HL-60/S4 (cell line): ENCODE measurements around the gene SLCO2B1.

Experiments
- in situ Hi-C: fragments of 300-500 bp; cut with MboI; formaldehyde crosslinking; loops from 2 replicates; pipeline ENCODE4 v1.14.3; 2022; ENCODE audit warnings: low sequenced_read_pairs

The SLCO2B1 gene

DNA sequence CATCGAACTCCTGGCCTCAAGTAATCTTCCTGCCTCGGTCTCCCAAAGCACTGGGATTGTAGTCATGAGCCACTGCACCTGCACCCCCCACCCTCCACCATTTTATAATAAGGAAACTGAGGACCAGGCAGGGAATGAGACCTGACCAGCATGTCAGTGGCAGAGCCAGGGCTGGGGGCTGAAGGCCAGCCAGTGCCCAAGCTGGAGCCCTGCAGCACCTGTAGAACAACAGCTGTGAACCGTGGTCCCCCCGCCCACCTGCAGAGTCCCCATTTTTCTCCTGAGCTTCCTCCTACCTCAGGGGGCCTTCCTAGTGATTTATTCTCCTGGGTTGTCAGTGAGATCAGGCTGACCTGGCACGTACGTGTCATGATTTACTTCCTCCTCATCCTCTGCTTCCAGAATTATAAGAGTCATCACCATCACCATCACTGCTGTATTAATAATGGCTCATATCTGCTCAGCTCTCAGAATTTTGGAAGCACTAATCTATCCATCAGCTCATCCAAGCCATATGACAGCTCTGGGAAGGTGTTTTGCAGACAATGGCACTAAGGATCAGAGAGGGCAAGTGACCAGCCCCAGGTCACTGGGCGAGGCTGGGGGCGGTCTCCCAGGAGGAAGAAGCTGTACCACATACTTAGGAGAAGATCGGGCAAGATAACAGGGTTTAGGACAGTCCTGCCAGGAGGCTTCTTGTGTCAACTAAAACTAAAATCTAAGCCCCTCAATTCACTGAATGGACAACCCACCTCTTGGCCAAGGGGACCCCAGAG is 5.5 kb upstream of the SLCO2B1 start:
- in situ Hi-C loops = loop anchor here (10.0 kb wide), 1 partner anchor 59 kb away; no protein-coding TSS in a partner anchor

DNA sequence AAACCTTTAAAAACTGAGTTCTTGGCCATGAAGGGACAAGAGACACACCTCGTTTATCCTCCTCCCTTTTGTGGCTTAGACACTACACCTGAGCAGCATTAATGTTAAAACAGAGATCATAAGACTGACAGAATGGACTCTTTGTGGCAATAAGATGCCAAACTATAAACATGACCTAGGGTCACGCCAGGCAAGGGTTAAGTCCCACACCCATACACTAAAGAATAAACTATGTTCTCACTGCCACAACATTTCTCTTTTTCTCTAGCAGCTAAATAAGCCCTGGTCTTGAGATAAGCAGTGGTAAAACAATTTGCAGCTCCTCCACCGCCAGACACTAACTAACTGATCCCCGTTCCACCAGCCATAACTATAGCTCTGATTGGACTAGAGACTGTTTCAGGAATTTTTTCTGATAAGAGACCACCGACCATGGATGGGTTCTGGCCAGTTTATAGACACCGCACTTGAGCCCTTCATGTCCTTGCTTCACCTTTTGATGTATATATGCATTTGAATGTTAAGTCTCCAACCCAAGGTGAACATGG is 4.9 kb upstream of the SLCO2B1 start:
- in situ Hi-C loops = loop anchor here (10.0 kb wide), 1 partner anchor 59 kb away; no protein-coding TSS in a partner anchor

DNA sequence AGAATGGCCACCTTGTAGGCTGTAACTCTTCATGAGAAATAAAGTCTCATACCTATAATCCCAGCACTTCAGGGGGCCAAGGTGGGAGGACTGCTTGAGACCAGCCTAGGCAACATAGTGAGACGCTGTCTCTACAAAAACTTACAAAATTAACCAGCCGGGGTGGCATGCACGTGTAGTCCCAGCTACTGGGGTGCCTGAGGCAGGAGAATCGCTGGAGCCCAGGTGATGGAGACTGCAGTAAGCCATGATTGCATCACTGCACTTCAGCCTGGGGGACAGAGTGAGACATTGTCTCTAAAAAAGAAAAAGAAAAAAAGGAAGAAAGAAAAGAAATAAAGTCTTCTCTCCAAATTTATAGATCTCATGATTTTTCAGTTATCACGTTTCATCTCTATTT is 4.2 kb upstream of the SLCO2B1 start:
- in situ Hi-C loops = loop anchor here (10.0 kb wide), 1 partner anchor 58 kb away; no protein-coding TSS in a partner anchor

DNA sequence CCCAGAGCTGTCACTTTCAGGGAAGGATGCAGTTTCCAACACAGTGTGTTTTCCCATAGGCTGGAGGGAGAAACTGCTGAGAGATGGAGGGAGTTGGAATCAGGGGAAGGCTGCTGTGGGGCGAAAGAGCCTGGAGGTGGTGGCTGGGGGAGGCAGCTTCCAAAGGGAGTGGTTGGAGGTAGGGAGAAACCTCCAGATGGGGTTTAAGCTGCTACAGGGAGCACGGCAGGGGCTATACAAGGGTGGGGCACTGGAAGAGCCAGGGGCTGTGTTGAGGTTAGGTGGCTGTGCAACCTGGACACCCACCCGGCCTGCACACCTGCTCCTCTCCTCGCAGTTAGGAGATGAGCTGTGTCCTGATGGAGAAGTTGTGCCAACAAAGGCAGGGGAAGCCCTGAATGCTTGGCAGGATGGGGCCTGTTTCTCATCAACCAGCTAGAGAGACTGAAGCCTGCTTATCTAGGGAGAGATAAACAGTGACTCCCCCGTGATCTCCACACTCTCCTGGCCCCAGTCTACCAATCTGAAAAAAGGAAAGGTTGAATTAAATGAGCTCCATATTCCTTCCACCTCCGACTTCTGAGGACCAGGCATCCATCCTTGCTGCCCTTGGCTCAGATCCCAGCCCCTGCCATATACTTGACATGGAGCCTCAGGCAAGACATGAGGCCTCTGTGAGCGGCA is 3.6 kb upstream of the SLCO2B1 start:
- in situ Hi-C loops = loop anchor here (10.0 kb wide), 1 partner anchor 57 kb away; no protein-coding TSS in a partner anchor

DNA sequence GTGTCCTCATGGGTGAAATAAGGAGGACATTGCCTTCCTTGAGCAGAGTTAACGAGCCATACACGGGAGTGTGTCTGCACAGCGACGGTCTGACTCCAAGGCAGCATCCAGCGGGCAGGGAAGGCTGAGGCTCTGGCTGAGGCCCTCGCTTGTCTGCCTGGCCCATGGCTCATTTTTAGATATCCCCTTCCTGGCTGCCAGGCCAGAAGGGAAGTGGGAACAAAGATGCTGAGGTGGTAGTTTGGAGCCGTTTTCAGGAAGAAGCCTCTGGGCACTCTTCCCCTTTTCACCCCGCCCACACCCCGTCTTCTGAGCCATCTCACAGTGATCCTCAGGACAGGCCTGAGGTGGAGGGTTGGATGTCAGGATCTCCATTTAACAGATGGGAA is 3.0 kb upstream of the SLCO2B1 start:
- in situ Hi-C loops = loop anchor here (10.0 kb wide), 1 partner anchor 57 kb away; no protein-coding TSS in a partner anchor

DNA sequence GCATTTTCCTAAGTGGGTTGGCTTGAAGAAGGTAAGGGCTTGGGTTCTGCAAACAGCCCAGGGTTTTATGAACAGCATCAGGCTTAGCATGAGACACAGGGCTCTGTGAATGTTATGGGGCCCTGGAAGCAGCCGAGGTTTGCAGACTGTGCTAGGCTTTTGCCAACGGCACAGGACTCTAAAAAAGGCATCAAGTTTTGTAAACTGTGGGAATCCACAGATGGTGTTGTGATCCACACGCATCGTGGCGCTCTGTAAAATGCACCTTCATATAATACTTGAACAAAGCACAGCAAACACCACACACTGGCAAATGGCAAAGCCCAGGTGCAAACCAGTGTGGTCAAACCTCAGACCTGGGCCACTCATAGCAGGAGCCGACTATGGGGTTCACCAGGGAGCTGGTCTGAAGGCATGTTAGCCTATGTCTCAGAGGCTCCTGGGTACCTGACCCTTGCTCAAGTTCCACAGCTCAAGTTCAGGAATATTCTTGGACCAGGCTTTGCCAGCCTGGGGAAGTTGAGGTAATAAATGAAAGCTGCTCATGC is 2.4 kb upstream of the SLCO2B1 start:
- in situ Hi-C loops = loop anchor here (10.0 kb wide), 1 partner anchor 56 kb away; no protein-coding TSS in a partner anchor

DNA sequence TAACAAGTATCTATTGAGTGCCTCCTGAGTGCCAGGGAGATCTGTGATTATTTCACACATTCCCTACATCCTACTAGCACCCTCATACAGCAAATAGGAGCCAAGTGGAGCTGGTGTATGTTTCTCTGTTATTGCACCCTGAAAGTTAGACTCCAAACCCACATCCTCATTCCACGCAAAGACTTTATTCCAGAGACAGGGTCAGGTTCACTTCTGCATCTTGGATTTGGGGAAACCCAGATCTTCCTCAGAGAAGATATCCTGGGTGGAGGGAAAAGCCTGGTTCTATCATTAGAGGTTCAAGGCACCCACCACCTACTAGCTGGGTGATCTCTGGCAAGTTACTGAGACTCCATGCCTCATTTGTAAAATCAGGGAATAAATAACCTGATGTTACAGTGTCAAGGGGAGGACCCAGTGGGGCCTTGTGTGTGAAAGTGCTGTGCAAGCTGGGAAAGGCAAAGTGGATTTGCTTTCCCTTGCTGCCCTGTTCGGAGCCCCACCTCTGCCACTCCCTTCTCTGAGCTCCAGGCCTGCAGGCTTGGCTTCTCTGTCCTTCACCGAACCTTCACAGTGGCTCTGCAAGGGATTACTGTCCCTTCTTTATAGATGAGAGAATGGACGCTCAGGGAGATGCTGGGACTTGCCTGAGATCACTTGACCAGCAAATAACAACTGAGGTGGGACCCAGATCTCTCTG is 991 bp upstream of the SLCO2B1 start:
- in situ Hi-C loops = loop anchor here (10.0 kb wide), 1 partner anchor 55 kb away; no protein-coding TSS in a partner anchor

DNA sequence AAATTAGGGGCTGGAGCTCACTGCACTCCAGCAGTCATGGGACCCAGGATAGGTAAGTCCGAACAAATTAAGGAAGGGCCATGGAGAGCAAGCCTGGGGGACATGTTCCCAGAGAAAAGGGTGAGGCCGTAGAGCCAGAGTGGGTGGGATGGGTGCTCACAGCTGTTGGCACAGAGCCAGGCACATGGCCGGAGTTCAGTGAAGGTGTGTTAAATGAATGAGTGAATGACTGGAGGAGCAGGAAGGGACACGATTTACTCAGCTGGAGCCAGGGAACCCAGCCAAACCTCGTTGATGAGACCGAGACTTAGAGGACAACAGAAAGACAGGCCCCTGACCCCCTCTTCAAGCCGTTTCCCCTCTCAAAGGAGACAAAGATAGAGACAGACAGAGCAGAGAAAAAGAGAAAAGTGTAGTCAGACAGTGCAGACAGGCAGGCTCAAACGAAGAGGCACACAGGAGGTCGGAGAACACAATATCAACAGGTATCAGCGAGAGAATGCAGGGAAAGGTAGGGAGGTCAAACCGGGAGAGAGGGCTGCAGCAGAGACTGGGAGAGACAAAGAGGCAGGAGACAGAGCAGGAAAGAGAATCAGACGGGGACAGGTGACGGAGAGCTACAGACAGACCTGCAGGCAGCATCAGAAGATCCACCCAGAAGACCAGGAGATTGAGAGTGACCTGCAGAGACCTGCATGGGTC is 590 bp downstream of the SLCO2B1 start:
- in situ Hi-C loops = no loop called here

DNA sequence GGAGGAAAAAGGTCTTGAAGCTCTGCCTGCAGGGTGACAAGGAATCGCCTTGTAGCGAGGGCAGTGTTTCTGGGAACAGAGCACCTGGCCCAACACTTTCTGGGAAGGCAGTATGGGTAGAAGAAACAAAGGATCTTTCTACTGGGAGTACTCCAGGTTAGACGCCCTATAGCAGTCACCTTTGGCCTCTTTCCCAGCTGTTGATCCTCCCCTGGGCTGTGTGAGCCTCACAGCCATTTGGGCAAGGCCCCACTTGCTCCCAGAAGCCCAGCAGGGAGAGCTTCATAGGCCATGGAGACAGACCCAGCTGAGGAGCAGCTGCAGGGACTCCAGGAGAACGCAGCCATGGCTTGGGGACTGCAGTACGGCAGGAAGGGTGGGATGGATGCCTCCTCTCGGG is 1.2 kb downstream of the SLCO2B1 start:
- in situ Hi-C loops = no loop called here

DNA sequence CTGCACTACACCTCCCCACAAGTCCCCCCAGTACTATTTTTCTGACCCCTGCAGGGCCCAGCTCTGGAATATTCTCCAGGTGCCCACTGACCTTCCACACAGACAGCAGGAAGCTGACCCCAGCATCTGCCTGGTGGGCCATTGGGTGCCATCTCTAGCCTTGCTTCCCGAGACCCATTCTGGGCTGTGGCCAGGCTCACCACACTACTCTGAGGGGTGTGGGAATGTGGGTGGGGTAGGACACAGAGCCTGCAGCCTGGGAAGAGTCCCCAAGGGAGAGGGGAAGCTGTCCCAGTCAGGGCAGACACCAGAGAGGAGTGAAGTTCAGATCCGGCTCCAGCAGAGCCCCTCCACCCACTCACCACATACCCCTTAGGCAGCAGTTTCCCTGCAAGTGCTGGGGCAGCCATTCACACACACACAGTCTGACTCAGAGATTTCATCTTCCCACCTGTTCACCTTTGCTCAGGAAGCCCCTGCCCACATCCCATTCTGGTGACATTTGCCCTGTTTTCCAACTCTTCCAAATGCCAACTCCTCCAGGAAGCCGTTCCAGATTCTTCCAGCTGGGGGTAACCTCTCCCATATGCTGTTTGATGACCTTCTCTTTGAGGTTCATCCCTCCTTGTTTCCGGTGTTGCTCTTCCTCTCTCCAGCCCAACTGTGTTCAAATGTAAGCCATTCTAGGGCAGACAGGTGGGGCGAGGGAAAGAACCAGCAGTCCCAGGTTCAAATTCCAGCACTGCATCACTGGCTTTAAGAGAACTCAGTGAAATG is 1.9 kb downstream of the SLCO2B1 start:
- in situ Hi-C loops = no loop called here

DNA sequence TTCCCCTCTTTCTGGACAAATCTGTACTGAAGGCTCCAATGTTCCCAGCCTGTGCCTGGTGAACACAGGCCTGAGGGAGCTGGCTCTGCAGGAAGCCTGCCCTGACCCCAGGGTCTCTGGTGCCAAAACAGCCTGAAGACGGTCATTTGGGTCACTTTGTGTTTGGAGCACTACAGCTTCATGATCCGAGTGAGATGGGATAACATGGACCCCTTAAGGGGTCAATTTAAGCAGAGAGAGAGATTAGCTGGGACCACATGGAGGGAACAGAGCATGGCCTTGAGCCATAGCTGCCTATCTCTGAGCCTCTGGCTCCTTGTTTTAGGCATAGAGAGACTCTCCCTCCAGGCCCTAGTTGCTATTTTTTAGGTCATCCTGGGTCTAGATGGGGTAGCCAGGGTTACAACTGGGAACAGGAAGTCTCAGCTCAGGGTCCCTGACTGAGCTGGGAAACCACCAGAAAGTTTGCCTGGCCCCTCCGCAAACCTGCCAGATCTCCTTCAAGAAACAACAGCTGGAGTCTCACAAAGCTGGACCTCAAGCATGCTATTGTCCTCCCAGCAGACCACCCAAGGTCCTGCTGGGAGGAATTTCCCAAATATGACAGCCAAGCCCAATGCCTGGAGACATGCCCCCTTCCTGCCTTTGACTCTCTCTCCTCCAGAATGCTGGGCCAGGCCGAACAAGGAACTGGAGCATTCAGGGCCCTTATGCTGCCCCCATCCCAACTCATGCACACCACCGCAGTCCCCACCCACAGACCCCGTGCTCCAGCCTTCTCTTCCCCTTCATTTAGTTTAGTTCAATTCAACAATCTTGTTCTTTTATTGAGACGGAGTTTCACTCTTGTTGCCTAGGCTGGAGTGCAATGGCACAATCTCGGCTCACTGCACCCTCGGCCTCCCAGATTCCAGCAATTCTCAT is 4.0 kb downstream of the SLCO2B1 start:
- in situ Hi-C loops = no loop called here

DNA sequence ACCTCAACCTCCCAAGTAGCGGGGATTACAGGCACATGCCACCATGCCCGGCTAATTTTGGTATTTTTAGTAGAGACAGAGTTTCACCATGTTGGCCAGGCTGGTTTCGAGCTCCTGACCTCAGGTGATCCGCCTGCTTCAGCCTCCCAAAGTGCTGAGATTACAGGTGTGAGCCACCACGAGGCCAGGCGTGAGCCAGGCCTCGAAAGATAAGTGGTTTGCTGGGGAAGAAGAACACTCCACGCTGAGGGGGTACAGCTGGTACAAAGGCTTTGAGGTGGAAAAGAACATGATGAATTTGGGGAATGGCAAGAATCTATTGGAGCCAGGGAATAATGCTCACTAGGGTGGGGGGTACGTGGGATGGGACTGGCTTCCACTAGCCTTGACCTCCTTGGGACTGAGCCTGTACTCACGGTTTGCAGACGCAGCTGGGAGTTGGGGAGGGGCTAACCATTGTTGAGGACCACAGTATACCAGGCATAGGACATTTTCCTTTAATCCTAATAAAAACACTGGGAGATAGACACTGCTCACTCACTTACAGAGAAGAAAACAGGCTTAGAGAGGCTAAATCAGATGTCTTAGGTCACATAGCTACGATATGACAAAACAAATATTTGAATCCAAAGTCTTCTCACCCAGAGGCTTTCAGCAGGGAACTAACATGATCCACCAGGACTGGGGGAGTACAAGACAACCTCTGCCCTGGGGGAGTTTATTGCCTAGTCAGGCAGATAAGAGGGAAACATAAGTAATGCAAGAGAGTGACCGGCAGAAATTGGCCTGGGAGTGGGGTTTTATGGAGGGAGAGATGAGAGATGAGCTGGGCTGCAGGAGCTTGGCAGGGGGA is 4.9 kb downstream of the SLCO2B1 start:
- in situ Hi-C loops = no loop called here

DNA sequence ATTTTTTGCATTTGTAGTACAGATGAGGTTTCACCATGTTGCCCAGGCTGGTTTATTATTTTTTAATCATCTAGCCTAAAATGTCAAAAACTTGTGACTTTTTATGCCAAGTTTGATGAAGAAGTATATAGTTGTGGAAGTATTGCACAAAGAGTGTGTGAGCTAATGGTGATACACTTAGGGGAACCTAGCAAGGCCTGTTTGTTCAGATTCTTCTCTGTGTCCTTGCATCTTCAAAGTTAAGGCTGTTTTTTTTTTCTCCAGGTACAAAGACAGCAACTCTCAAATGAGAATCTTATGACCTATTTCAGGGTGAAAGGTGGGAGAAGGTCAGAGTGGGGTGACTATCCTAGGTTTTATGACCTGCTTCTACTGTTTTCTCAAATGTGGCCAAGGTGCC is 7.3 kb downstream of the SLCO2B1 start:
- in situ Hi-C loops = no loop called here

DNA sequence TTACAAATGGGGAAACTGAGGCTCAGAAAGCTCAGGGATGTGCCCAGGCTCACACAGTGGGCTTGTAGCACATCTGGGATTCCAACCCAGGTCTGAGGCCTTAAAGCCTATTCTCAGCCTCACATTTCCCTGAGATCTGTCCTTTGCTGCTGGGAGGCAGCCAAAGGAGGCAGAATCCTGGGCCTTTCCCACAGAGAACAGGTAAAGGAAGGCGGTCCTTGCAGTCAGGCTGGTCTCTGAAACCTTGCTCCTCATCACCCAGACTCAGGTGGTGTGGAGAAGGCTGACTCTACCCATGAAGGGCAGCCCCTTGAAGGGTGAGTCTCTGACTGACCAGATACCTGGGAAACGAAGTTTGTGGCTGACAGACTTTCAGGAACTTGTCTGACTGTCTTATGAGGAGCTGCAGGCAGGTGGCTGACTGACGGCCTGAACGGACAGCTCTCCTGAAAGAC is 7.8 kb downstream of the SLCO2B1 start:
- in situ Hi-C loops = no loop called here

DNA sequence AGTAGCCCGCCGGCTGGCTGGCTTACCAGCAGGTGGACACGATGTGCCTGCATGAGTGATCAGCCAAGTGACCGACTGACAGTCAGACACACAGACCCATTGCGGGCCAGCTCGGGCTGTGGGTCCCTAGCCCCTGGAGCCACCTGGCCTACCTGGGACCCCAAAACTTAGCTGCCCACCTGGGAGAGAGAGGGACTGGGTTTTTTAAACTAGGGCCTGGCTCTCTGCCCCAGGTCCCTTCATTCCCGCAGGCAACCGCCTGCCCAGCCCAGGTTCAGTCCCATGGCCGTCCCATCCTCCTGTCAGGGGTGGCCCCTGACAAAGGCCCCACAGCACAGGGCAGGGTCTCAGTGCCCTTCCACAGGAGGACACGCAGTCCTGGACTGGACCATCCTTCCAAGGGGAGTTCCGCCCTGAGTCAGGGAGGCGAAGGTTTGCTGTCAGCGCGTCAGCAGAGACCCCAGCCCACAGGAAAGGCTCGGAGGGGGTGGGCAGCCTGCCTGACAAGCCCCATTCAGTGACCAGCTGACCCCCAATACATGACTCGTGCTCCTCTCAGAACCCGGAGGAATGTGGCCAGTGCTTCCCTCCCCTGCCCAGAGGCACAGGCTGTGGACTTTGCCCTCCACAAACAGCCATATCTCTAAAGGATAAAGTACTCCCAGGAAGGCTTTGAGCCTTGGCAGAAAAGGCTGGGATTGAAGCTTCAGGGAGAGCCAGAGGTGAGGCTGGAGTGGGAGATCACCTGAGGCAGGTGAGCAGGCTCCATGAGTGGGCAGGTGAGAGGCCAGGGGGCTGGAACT is 8.4 kb downstream of the SLCO2B1 start:
- in situ Hi-C loops = no loop called here

DNA sequence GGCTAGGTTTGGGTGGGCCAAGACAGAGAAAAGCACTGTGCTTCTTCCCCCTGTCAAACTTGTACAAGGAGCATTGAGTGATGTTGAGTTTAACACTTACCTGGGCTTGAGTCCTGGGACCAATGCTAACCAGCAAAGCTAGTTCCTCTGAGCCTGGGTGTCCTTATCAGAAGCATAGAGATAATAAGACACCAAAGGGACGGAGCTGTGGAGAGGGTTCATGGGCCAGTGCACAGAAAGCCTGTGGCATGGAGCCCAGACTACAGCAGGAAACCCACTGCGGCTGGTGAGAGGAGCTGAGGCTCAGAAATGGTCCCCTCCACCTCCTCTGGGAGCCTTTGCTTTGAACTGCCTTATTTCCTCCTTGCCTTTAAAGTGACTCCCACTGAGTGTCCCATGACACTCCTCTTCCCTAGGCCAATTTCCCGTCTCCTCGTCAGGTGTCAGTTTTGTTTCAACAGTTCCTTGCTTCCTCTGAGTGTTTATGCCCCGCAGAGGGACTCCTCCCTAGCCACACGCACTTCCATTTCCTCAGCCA is 9.4 kb downstream of the SLCO2B1 start:
- in situ Hi-C loops = no loop called here
